GM19193 (cell line): ENCODE measurements around the gene SLC12A9.

ENCODE experiments used
- POLR2A ChIP-seq: IDR thresholded peaks from 4 replicates; pipeline ENCODE4 v1.6.1; 2011; ENCODE audit not compliant: insufficient read depth, insufficient read length; ENCODE audit errors: extremely low read depth

SLC12A9 gene

GRCh38 chr7:100914208-100914878, 61.8 kb downstream of the SLC12A9 start:
- TF ChIP-seq POLR2A: no peak

GRCh38 chr7:100914879-100915447, 62.5 kb downstream of the SLC12A9 start:
- no peak for TF ChIP-seq POLR2A
